Stimulated activated CD4-positive, alpha-beta T cell treated with anti-CD3 and anti-CD28 coated beads, Interleukin-15, amount 100 ng/mL, for 1 hour (primary cell): ENCODE data around the gene CHRND.

ENCODE experiments used
- DNase-seq, 2 donors: peaks; one replicate each; pipeline ENCODE4 v3.0.0-alpha.2; 2020; ENCODE audit warnings: low read depth in 1 of 2, low spot score in 1 of 2

The CHRND gene

GRCh38 chr2:232525791-232526371 is at the start of gene CHRND:
CHRND (plus strand) TSS chr2:232526160; CDS start chr2:232526216, 56 bp downstream.
- no peak for DNase-seq

DNA sequence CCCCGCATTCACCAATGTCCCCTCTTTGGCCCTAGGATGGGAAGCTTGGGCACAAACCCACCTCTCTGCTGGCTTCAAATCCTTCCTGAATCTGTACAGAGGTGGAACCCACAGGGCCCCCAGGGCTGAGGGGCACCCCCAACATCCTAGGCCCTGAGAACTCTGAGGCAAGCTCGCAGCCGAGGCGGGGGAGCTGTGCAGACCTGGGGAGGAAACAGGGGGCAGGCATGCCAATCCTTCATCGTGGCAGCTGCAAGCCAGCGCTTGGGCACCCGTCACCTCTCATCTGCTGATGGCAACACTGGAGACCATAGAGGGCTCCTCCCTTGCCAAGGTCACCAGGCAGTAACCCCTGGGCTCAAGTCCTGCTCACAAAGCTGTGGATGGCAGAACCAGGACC is 49.2 kb upstream of the CHRND start:
- no peak for DNase-seq

DNA sequence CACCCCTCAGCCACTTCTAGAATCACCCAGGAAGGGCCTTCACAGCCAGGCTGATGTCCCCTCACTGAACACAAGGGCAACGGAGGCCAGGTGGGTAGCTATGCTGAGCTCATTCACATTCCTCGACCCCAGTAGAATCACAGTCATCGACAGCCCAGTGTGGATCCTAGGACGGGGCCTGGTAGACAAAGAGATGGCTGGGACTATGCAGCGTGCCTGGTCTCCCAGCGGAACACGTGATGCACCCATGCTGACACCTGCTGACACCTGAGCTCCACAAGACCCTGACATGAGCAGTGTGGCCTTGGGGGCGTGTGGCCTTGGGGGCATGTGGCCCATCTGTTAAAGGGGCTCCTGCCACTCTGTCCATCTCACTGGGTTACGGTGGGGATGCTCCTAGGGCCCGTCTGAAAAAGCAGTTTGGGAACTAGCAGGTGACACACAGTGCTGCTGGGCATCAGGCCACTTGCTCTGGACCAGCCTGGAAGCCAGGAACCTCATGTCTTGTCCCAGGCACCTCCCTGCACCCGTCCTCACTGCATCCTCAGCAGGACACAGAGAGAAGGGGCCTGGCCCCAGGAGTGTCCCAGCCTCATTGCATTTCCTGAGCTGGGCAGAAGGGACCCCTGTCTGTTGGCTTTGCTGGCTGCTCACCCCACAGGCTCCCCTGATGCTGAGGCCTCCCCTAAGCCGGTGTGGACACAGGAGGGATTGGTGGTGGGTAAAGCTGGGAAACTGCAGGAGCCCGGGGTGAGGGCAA is 48.0 kb upstream of the CHRND start:
- no peak for DNase-seq

- DNase-seq: no peak
Measured at GRCh38 chr2:232478571-232479340, 47.2 kb upstream of the CHRND start.

DNA sequence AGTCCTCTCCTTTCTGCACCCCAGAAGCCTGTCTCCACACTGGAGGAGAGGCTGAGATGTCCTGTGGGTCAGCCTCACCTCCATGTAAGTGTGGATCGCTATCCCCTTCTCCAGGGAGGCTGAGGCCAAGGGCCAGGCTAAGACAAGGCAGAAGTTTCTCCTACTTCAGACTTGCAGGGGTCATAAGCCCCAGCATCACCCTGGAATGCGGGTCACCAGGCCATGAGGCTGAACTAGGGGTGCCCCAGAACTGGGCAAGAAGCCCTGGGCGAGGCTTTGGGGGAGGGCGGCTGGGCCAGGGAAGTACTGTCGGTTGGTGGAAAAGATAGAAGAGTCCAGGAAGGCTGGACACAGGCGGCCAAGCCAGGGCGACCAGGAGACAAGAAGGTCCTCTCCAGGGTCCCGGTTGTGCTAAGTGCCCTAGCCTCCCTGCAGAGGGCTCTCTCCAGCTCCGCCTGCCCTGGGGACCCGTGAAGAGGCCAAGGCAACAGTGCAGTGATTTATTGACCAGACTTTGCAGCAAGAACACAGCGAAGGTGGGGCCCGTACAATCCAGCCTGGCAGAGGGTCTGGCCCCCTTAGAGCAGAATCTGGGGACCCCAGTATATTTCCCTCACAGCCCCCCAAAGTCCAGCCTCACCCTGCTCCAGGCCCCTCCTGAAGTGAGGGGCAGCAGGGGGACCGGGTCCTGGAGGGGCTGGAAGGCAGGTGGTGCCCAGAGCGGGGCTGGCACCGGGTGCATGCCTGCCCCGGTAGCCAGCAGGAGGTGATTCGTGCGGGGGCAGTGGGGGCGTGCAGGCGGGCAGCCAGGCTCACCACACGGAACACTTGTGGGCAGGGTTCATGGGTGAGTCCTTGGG is 46.4 kb upstream of the CHRND start:
- no peak for DNase-seq

DNA sequence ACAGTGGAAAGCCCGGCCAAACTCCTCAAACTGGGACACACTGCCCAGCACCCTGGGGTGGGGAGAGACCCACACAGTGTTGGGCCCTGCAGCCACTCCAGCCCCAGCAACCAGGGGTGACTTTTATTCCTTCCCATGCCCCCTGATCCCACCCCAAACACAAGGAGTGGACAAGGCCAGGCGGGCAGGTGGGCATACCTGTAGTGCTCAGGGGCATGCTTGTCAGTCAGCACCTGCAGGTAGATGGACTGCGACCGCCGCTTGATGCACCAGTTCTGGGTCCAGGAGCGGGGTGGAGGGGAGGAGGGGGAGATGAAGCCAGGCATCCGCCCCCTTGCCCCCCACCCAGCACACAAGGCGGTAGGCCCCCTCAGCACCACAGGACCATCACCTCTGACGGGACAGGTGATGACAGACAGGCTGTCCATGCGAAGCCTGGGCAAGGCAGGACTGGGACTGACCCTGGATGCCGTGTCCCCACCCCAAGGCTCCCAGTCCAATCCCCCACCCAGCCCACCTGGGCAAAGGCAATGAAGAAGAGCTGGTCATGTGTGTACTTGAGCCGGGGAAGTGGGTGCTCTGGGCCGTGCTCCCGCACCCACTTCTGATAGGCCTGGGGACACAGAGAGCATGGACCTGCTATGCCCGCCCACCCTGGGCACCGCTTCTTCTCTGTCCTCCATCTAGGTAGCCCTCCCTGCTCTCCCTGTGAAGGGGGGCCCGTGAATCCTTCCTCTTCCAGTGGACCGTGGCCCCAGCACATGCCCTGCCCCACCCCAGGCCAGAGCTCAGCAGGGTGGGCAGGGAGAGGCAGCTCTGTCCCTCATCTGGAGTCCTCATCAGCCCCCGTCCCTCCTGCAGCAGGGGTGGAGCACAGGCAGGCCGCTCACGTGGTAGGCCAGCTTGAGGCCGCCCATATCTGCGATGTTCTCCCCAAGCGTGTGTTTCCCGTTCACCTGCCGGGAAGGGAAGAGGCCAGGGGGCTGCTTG is 45.5 kb upstream of the CHRND start:
- no peak for DNase-seq

DNA sequence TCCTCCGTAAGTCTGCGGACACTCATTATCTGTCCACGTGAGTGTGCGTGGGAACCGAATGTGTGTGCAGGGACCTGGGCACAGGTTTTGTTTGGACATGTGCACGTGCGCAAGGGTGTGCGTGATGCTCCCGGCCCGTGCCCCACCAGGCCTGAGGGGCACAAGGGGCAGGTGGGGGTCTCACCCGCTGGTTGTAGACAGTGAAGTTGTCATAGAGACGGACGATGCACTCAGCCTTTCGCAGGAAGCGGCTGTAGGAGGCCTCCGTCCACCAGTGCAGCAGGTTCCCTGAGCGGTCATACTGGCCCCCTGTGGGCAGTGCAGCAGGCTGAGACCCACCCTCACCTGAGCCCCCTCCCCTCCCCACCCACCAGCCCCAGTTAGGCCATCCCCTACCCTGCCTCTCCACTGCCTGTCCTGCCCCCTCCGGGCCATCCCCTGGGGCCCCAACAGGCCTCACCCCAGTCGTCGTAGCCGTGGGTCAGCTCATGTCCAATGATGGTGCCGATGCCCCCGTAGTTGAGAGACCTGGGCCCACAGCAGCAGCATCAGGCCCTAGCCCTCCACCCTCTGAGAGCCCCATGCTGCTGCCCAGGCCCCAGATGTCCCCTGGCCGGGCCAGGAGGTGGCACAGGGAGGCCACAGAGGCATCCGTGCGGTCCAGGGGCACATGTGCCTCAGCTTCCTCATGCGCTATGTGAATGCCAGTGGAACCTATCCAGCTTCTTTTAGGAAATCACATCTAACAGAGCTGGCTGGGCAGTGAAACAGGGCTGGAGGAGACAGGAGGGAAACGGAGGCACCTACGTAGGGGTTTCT is 44.4 kb upstream of the CHRND start:
- DNase-seq: no peak

DNA sequence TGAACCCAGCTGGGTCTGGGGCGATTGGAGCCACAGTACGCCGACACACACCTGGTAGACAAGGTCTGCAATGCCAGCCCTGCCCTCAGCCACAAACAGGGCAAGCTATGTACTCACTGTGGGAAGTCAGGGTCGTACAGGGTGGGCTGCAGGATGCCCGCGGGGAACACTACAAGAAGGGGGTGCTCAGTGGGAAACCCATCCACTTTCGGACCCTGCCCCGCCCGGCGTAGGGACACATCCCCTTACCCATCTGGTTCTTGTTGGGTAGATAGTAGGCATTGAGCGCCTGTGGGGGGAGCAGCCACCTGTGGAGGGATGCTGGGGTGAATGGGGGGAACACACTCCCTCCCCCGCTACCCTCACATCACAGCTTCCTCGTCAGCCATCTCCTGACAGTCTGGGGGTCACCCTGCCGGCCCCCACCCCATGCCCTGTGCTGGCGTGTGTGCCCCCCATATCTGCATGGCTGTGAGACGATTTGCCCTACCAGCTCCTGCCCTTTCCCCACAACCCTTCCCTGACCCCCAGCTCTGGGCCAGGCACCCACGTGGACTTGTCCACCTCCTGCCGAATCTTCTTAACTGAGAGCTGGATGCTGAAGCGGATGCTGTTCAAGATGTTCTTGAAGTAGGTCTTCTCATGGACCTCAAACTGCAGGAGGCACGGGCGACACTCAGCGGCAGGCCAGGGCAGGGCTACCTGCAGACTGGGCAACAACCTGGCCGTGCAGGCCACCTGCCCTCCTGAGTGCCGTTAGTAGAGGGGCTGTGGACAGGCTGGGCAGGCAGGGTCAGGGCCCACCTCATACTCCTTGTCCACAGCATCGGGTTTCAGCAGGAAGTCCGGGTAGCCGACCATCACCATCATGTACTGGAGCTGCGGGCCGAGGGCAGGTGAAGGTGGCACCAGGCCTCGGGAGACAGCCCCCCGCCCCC is 43.4 kb upstream of the CHRND start:
- DNase-seq: no peak

DNA sequence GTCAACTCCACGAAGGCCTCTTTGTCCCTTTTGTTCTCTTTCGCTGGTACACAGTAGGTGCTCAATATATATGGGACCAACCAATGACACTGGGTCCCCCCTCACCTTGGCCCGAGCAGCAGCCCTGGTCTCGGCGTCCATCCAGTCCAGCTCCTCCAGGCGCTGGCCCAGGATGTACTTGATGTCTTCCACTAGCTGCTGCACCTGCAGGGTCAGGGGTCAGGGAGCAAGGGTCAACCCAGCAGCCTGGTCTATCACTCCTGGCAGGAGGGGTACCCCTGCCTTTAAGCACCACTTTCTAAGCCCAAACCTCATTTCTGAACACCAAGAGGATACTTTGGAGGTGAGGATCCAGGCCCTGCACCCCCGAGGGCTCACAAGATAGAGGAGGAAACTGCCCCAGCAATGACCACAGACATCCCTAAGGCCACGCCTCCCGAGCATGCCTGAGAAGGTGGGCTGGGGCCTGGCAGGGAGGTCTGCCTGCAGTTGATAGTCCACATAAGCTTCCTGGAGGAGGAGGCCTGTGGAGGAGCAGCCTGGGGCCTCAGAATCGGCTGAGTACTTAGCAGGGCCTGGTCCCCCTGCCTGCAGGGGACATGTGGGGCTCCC is 42.5 kb upstream of the CHRND start:
- no peak for DNase-seq

DNA sequence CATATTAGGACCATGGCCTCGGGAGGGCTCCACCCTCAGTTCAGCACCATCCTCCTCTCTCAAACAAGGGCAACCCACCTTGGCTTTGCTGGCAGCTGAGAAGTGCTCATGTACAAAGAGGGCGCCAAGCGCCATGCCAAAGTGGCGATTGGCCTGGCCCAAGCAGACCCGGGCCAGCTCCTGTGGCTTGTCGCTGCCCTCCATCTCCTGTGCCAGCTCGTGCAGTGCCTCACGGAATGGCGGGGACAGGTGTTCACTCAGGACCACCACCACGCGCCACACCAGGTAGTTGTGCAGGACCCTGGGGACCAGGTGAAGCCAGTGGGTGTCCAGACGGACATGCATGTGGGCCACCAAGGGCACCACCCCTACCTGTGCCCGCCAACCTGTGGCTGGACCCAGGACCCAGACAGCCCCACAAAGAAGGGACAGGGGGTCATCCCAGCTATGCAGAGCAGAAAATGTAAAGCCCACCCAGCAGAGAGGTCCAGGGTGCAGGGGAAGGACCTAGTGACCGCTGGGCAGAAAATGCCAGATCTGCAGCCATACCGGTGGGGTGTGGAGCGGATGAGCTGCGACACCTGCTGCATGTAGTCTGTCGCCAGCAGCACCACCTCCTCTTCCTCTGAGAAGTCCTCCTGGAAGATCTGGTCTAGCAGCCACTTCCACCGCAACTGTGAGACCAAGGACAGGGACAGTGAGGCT is 41.9 kb upstream of the CHRND start:
- no peak for DNase-seq

DNA sequence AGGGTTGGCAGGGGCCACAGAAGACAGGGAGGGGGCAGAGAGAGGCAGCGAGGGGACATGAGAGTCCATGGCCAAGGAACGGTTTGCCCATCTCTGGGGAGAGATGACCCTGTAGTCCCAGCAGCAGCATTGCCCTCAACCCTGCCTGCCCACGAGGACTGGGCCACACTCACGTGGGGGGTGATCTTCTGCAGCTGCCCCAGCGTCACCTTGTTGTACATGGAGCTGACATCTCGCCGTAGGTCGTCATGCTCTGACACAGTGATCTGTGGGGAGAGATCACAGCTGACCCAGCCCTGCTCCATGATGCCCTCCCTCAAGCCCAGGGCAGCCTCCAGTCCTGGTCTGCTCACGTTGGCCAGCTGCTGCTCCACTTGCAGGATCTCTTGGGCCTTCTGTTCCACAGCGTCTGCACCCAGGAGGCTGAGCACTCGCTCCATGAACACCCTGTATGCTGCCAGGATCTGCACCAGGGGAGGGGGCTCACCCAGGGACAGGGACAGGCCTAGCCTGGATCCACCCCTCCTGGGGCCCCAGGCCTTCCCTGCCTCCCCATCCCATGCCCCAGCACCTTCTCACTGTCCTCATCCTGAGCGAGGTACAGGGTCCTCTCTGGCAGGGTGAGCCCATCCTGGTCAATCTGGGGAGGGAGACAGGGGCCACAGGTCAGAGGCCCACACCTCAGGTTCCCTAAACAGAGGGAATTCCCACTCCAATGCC is 41.2 kb upstream of the CHRND start:
- DNase-seq: no peak

DNA sequence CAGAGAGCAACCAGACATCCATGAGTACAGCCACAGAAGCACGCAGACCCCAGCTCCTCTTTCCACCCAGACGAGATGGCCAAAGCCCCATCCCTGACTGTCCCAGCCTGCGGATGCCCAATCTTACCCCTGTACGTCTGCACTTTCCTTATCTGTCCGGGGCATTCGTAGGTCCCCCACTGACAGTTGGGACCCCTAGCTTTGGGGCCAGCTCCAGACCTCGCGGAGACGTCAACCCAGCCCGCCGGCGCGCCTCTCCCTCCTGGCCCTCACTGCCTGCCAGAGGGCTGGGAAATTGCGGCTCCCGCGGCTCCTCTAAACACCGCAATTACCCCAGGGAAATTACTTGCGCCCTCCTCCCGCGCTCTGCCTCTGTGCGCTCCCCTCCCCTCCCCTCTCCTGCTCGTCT is 40.6 kb upstream of the CHRND start:
- no peak for DNase-seq

GRCh38 chr2:232485757-232486557 is 40.0 kb upstream of the CHRND start:
- no peak for DNase-seq

DNA sequence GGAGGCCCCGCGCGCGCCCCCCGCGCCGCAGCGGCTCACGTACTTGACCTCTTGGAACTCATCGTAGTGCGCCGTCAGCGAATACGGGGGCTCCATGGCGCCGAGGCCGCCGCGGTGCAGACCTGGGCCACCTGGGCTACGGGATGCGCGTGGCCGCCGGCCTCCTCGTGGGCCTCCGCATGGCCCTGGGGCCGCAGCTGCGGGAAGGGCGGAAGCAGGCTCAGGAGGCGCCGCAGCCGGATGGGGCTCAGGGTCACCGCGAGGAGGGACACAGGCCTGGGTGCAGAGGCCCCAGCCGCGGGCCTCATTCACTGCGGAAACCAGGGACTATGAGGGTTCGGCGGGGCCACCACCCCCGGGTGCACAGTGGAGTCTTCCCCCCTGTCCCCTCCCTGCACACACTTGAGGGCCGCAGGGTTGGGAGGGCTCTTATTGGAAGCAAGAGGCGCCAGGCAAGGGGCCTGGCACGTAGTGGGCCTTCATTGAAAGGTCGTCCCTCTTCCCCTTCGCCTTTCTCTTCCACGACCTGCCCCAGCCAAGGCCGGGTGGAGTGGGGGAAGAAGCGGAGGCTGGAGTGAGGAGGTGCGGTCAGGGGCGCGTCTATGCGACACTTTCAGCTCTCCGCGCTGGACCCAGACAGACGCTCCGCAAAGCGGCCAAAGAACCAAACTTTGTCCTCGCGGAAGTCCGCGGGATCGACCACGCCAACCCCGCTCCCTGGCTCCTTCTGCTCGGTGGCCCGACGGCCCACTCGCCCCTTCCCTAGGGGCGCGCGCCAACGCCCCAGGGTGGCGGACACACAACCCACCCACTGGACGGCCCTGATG is 39.2 kb upstream of the CHRND start:
- DNase-seq: no peak
